Mesothelial cell of epicardium (in vitro differentiated cells): ENCODE results near the gene DECR2. TPM values are rescaled to one million over a fixed set of nuclear protein-coding genes. Genes with fewer than 3 reads are reported as not detected.

Experiments used
- DNase-seq, 2 experiments: peaks; one replicate each; pipeline ENCODE4 v3.0.0; 2021; ENCODE audit warnings: low spot score in 2 of 2; ENCODE audit not compliant: unreplicated experiment in 2 of 2
- H3K27ac Mint-ChIP-seq: 2 replicates; pipeline ENCODE4 v1.8.0; 2021; ENCODE audit warnings: mixed read lengths
- H3K27me3 Mint-ChIP-seq: 2 replicates; pipeline ENCODE4 v1.8.0; 2021; ENCODE audit warnings: low read depth, mixed read lengths
- H3K36me3 Mint-ChIP-seq: 2 replicates; pipeline ENCODE4 v1.8.0; 2021; ENCODE audit warnings: mixed read lengths
- H3K4me1 Mint-ChIP-seq: 2 replicates; pipeline ENCODE4 v1.8.0; 2021; ENCODE audit warnings: mixed read lengths
- H3K4me3 Mint-ChIP-seq: 2 replicates; pipeline ENCODE4 v1.8.0; 2021; ENCODE audit warnings: mild to moderate bottlenecking, moderate library complexity, mixed read lengths
- H3K9me3 Mint-ChIP-seq: 2 replicates; pipeline ENCODE4 v1.8.0; 2021; ENCODE audit warnings: mixed read lengths
- CTCF ChIP-seq: fragments of 200-600 bp; sonication (generic); IDR thresholded peaks from one replicate; pipeline ENCODE4 v1.5.0; 2021; ENCODE audit warnings: antibody characterized with exemption; ENCODE audit not compliant: unreplicated experiment
- total RNA-seq: library from RNA; stranded (reverse); gene quantifications from 3 replicates; pipeline ENCODE4 v1.2.1, GENCODE V29; 2021

Gene DECR2
- total RNA-seq, 1 donor from 2014 or later: 35.4 TPM

GRCh38 chr16:457732-458400, 56.2 kb downstream of the DECR2 start:
- no peak overlapping the region for H3K4me3 Mint-ChIP-seq
- peaks cover 21% of the 10 kb centered on the region for H3K4me1 Mint-ChIP-seq
- no peaks in the 10 kb centered on the region for H3K27me3 Mint-ChIP-seq
- no peak for TF ChIP-seq CTCF
- H3K9me3 Mint-ChIP-seq: no peaks in the 10 kb centered on the region
- peak overlapping the region; percentile 69 for H3K27ac Mint-ChIP-seq
- DNase-seq: no peak
- H3K36me3 Mint-ChIP-seq: peaks cover 11% of the 10 kb centered on the region

GRCh38 chr16:459761-460160, 58.1 kb downstream of the DECR2 start:
- Mint-ChIP-seq H3K27ac (no peak overlapping the region), H3K9me3 (no peaks in the 10 kb centered on the region), H3K4me3 (no peak overlapping the region), H3K36me3 (peaks cover 14% of the 10 kb centered on the region), H3K4me1 (peaks cover 21% of the 10 kb centered on the region), H3K27me3 (no peaks in the 10 kb centered on the region)
- DNase-seq: no peak
- no peak for TF ChIP-seq CTCF

- no peak for TF ChIP-seq CTCF
Observed at GRCh38 chr16:460787-461186, 59.1 kb downstream of the DECR2 start.

More at GRCh38 chr16:460787-461186, 59.1 kb downstream of the DECR2 start:
- H3K9me3 Mint-ChIP-seq: no peaks in the 10 kb centered on the region
- DNase-seq: no peak
- no peaks in the 10 kb centered on the region for H3K27me3 Mint-ChIP-seq
- no peak overlapping the region for H3K27ac Mint-ChIP-seq
- no peak overlapping the region for H3K4me3 Mint-ChIP-seq
- H3K4me1 Mint-ChIP-seq: peaks cover 21% of the 10 kb centered on the region
- peaks cover 14% of the 10 kb centered on the region for H3K36me3 Mint-ChIP-seq

Other genes starting within 250 kb of the DECR2 start
- gene HBZ, start 249.2 kb upstream of the DECR2 start, total RNA-seq: not detected in 3 replicates
- gene HBM, start 235.9 kb upstream of the DECR2 start, total RNA-seq: not detected in 3 replicates
- not detected in 3 replicates for gene HBA2, start 229.0 kb upstream of the DECR2 start, total RNA-seq
- gene HBA1, start 225.2 kb upstream of the DECR2 start, total RNA-seq: not detected in 3 replicates
- gene HBQ1, start 221.4 kb upstream of the DECR2 start, total RNA-seq: 0.60 to 1.1 TPM (median 0.91 TPM) in 3 replicates
- gene LUC7L, start 172.4 kb upstream of the DECR2 start, total RNA-seq: 191 to 203 TPM (median 193 TPM) in 3 replicates
- gene FAM234A, start 167.1 kb upstream of the DECR2 start, total RNA-seq: 133 to 137 TPM (median 137 TPM) in 3 replicates
- gene RGS11, start 125.9 kb upstream of the DECR2 start, total RNA-seq: 3.4 to 4.0 TPM (median 3.5 TPM) in 3 replicates
- gene ARHGDIG, start 121.3 kb upstream of the DECR2 start, total RNA-seq: 3.6 to 4.8 TPM (median 4.7 TPM) in 3 replicates
- gene PDIA2, start 118.7 kb upstream of the DECR2 start, total RNA-seq: 2.1 to 3.3 TPM (median 2.7 TPM) in 3 replicates
- 31.1 to 34.0 TPM (median 33.2 TPM) in 3 replicates for gene AXIN1, start 49.2 kb upstream of the DECR2 start, total RNA-seq
- 75.3 to 75.9 TPM (median 75.9 TPM) in 3 replicates for gene MRPL28, start 31.3 kb upstream of the DECR2 start, total RNA-seq
- 48.6 to 51.4 TPM (median 49.0 TPM) in 3 replicates for gene PGAP6, start 19.9 kb upstream of the DECR2 start, total RNA-seq
- 252 to 258 TPM (median 253 TPM) in 3 replicates for gene NME4, start 4.7 kb upstream of the DECR2 start, total RNA-seq
- 53.9 to 68.8 TPM (median 59.7 TPM) in 3 replicates for gene RAB11FIP3, start 23.8 kb downstream of the DECR2 start, total RNA-seq
- gene CAPN15, start 125.8 kb downstream of the DECR2 start, total RNA-seq: 48.2 to 49.1 TPM (median 48.7 TPM) in 3 replicates
- gene PRR35, start 158.5 kb downstream of the DECR2 start, total RNA-seq: 0.25 TPM in 1 of 3 replicates, not detected in the others
- gene NHLRC4, start 165.1 kb downstream of the DECR2 start, total RNA-seq: 2.3 to 3.0 TPM (median 2.7 TPM) in 3 replicates
- 78.5 to 86.7 TPM (median 84.8 TPM) in 3 replicates for gene PIGQ, start 168.1 kb downstream of the DECR2 start, total RNA-seq
- 23.2 to 26.2 TPM (median 25.5 TPM) in 3 replicates for gene RAB40C, start 188.2 kb downstream of the DECR2 start, total RNA-seq
- 0.47 to 0.94 TPM (median 0.84 TPM) in 3 replicates for gene WFIKKN1, start 229.1 kb downstream of the DECR2 start, total RNA-seq
- gene METTL26, start 234.4 kb downstream of the DECR2 start, total RNA-seq: 72.1 to 74.0 TPM (median 73.2 TPM) in 3 replicates
- 20.5 to 24.6 TPM (median 21.7 TPM) in 3 replicates for gene MCRIP2, start 239.9 kb downstream of the DECR2 start, total RNA-seq
- gene WDR90, start 247.5 kb downstream of the DECR2 start, total RNA-seq: 75.9 to 86.9 TPM (median 77.2 TPM) in 3 replicates